LNCaP clone FGC (cell line): ENCODE measurements around the gene GIMAP6.

Experiments
- DNase-seq: peaks from one replicate; pipeline ENCODE4 v3.0.0-alpha.2; 2011; ENCODE audit warnings: low read depth
- H3K4me3 ChIP-seq: 2 replicates; pipeline ENCODE4 v1.5.1; 2011; ENCODE audit warnings: mild to moderate bottlenecking, low read depth, low read length, control low read depth
- CTCF ChIP-seq: IDR thresholded peaks from 2 replicates; pipeline ENCODE4 v1.5.1; 2012; ENCODE audit warnings: mild to moderate bottlenecking; ENCODE audit not compliant: control insufficient read depth, insufficient read depth; ENCODE audit errors: extremely low read depth

The GIMAP6 gene

DNA sequence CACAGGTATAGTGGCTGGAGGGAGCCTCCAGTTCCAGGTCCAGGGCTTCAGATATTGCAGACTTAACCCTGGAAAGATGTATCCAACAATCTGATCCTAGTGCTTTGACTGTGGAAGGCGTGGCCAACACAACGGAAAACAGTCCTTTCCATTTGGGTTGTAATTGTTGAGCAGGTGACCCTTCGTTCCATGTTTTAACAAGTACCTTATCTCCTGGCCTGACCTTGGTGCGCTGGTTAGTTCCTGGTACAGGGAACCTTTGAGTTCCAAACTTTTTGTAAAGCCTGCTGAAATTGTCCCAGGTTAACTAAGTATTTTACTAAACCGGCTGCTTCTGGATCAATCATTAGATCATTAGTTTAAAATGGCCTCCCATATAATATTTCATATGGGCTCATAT, 23.9 kb upstream of the GIMAP6 start:
- H3K4me3 ChIP-seq: no peak overlapping the region
- no peak for DNase-seq
- no peak for TF ChIP-seq CTCF

DNA sequence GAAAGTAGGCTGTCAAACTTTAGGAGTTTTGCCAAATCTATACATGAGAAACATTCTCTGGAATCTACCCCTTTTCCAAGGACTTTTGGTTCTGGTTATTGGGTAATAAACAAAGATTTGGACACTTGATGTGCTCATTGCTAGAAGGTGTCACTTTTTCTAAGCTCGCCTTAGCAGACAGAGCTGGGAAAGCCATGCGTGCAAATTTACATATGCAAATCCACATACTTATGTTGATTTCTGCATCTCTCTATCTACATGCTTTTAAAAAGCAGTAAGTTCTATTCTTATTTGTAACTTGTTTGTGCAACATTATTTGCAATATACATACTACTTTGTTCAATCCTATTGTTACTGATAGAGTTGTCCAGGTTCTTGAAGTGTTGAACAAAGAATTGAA, 22.5 kb upstream of the GIMAP6 start:
- no peak for TF ChIP-seq CTCF
- no peak for DNase-seq
- no peak overlapping the region for H3K4me3 ChIP-seq

GRCh38 chr7:150649080-150649385, 16.8 kb upstream of the GIMAP6 start:
- H3K4me3 ChIP-seq: no peak overlapping the region
- DNase-seq: no peak
- no peak for TF ChIP-seq CTCF

DNA sequence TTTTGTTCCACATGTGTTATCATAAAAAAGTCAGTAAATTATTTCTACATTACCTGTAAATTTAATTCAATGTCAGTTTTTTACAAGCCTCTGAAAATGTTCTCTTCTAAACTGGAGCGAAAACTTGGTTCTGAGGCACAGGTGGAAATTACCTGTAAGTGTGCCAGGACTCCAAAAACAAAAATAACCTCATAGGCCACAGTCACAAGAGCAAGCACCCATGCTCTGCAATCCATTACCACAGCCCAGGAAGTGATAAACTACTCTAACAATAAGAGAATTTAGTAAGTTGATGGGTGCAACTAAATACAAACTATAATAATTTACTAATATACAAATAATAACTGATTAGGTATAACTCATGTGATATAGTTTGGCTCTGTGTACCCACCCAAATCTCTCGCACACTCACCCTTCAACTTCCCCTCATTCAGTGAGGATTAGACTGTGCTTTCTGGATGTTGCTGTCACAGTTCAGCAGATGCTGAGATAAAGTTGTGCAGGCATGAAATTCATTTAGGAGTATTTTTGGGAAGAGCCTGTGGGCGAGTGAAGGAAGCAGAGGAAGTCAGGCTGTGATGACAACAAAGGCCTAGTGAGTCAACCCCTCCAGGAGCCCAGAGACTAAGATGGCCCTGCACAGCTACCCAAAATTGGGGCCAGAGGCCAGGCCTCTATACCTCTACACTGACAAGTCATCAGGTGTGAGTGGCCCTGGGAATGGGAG, 16.3 kb upstream of the GIMAP6 start:
- DNase-seq: peak; percentile 45
- TF ChIP-seq CTCF: no peak
- H3K4me3 ChIP-seq: no peak overlapping the region

- no peak for TF ChIP-seq CTCF
- no peak overlapping the region for H3K4me3 ChIP-seq
- no peak for DNase-seq
Observed at GRCh38 chr7:150645259-150646020, 13.3 kb upstream of the GIMAP6 start.

- no peak for DNase-seq
- no peak overlapping the region for H3K4me3 ChIP-seq
- no peak for TF ChIP-seq CTCF
Observed at GRCh38 chr7:150642926-150643325, 10.7 kb upstream of the GIMAP6 start.
